Measurements from ENCODE around the gene NOCT. TPM values are rescaled to one million over a fixed set of nuclear protein-coding genes. Genes with fewer than 3 reads are reported as not detected.
"Not testable (repeated sequence)": the region's sequence is repeated elsewhere in the genome, so short reads cannot be mapped to it uniquely, and the experiment has no call there.

Gene NOCT
- total RNA-seq, 2 experiments from 2014 or later: 9.3 to 10.4 TPM

DNA sequence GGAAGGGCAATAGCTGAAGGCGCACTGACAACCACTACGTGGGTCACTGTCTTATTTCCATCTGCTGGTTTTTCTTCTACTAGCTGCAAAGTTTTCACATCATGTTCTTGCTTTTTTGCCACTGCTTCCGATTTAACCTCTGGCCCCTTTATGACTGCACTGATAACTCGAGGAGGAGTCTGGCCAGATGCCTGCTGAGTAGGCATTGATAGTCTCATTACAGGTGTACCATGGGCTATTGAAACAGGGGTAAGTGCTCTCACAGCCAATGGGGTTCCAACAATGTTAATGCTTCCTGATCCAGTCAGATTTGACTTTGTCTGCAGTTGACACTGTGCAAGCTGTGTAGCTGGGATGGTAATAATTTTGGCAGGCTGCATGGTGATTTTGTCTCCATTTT is 43.4 kb downstream of the NOCT start:
- CTCF ChIA-PET: interaction anchor here (0.7 to 1.0 kb wide), 3 partner anchors 22 to 372 kb away, joined by 4 to 6 read pairs (median 5); no protein-coding TSS in a partner anchor
- intact Hi-C loops (cut with micrococcal nuclease); H3K27ac Mint-ChIP-seq; DNase-seq; H3K4me1 Mint-ChIP-seq (ENCODE audit: low read depth); H3K27me3 Mint-ChIP-seq (ENCODE audit: low read depth); H3K9me3 Mint-ChIP-seq; H3K4me3 Mint-ChIP-seq: not testable (repeated sequence)
- H3K36me3 Mint-ChIP-seq (ENCODE audit: low read depth): peaks cover 33% of the 10 kb centered on the region

- H3K4me3 Mint-ChIP-seq: no peak overlapping the region
- H3K27me3 Mint-ChIP-seq (ENCODE audit: low read depth): no peaks in the 10 kb centered on the region
- H3K36me3 Mint-ChIP-seq (ENCODE audit: low read depth): peaks cover 27% of the 10 kb centered on the region
- CTCF ChIA-PET: no interaction called here
- intact Hi-C loops (cut with micrococcal nuclease): no loop called here
- H3K4me1 Mint-ChIP-seq (ENCODE audit: low read depth): peaks cover 10% of the 10 kb centered on the region
- no peak for DNase-seq
- H3K27ac Mint-ChIP-seq: peak overlapping the region; percentile 36
- no peaks in the 10 kb centered on the region for H3K9me3 Mint-ChIP-seq
Observed at GRCh38 chr4:139060591-139060990, 45.0 kb downstream of the NOCT start.

GRCh38 chr4:139076016-139076744 is 60.6 kb downstream of the NOCT start:
- no peak for DNase-seq
- Mint-ChIP-seq H3K27me3 (ENCODE audit: low read depth) (no peaks in the 10 kb centered on the region), H3K4me3 (no peak overlapping the region), H3K27ac (no peak overlapping the region), H3K9me3 (no peaks in the 10 kb centered on the region), H3K4me1 (ENCODE audit: low read depth) (peaks cover 43% of the 10 kb centered on the region), H3K36me3 (ENCODE audit: low read depth) (peaks cover 13% of the 10 kb centered on the region)
- CTCF ChIA-PET: no interaction called here
- intact Hi-C loops (cut with micrococcal nuclease): no loop called here

- Mint-ChIP-seq H3K27me3 (ENCODE audit: low read depth) (no peaks in the 10 kb centered on the region), H3K27ac (no peak overlapping the region), H3K9me3 (no peaks in the 10 kb centered on the region), H3K4me3 (no peak overlapping the region), H3K4me1 (ENCODE audit: low read depth) (peaks cover 55% of the 10 kb centered on the region), H3K36me3 (ENCODE audit: low read depth) (peaks cover 10% of the 10 kb centered on the region)
- DNase-seq: no peak
- intact Hi-C loops (cut with micrococcal nuclease): no loop called here
- CTCF ChIA-PET: interaction anchor here (0.6 to 4.8 kb wide), 2 partner anchors 25 to 47 kb away, joined by 6 to 28 read pairs; no protein-coding TSS in a partner anchor
Observed at GRCh38 chr4:139077567-139078355, 62.2 kb downstream of the NOCT start.

DNA sequence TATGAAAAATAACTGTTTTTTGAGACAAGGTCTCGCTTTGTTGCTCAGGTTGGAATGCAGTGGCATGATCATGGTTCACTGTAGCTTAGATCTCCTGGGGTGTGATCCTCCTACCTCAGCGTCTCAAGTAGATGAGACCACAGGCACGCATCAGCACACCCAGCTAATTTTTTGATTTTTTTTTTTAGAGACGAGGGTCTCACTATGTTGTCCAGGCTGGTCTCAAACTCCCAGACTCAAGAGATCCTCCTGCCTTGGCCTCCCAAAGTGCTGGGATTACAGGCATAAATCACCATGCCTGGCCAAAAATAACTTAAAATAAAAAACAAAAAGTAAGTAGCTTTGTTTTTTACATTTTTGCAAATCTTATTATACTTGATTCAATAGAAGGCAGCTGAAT is 63.3 kb downstream of the NOCT start:
- peaks cover 14% of the 10 kb centered on the region for H3K36me3 Mint-ChIP-seq (ENCODE audit: low read depth)
- no peaks in the 10 kb centered on the region for H3K9me3 Mint-ChIP-seq
- intact Hi-C loops (cut with micrococcal nuclease): no loop called here
- H3K4me1 Mint-ChIP-seq (ENCODE audit: low read depth): peaks cover 52% of the 10 kb centered on the region
- DNase-seq: no peak
- no peak overlapping the region for H3K27ac Mint-ChIP-seq
- CTCF ChIA-PET: interaction anchor here (0.6 to 4.8 kb wide), 4 partner anchors 26 to 217 kb away, joined by 3 to 28 read pairs (median 3); no protein-coding TSS in a partner anchor
- no peaks in the 10 kb centered on the region for H3K27me3 Mint-ChIP-seq (ENCODE audit: low read depth)
- no peak overlapping the region for H3K4me3 Mint-ChIP-seq

- H3K36me3 Mint-ChIP-seq (ENCODE audit: low read depth): peaks cover 16% of the 10 kb centered on the region
- intact Hi-C loops (cut with micrococcal nuclease): loop anchor here (1.0 to 5.0 kb wide), 11 partner anchors 53 to 1439 kb away; partner anchors contain the start of genes ELMOD2, NAA15, NOCT and SLC7A11
- H3K4me3 Mint-ChIP-seq: peak overlapping the region; percentile 99
- peaks cover 33% of the 10 kb centered on the region for H3K4me1 Mint-ChIP-seq (ENCODE audit: low read depth)
- CTCF ChIA-PET: no interaction called here
- no peaks in the 10 kb centered on the region for H3K9me3 Mint-ChIP-seq
- DNase-seq: peak; percentile 98
- H3K27me3 Mint-ChIP-seq (ENCODE audit: low read depth): no peaks in the 10 kb centered on the region
- H3K27ac Mint-ChIP-seq: peak overlapping the region; percentile 99
Observed at GRCh38 chr4:139082750-139083606, 67.4 kb downstream of the NOCT start.

- peak; percentile 70 for DNase-seq
- CTCF ChIA-PET: no interaction called here
- intact Hi-C loops (cut with micrococcal nuclease): loop anchor here (1.0 to 5.0 kb wide), 11 partner anchors 53 to 1439 kb away; partner anchors contain the start of genes ELMOD2, NAA15, NOCT and SLC7A11
- H3K4me3 Mint-ChIP-seq: peak overlapping the region; percentile 99
- no peaks in the 10 kb centered on the region for H3K9me3 Mint-ChIP-seq
- H3K27me3 Mint-ChIP-seq (ENCODE audit: low read depth): no peaks in the 10 kb centered on the region
- H3K36me3 Mint-ChIP-seq (ENCODE audit: low read depth): peaks cover 16% of the 10 kb centered on the region
- H3K4me1 Mint-ChIP-seq (ENCODE audit: low read depth): peaks cover 30% of the 10 kb centered on the region
- H3K27ac Mint-ChIP-seq: peak overlapping the region; percentile 99
Observed at GRCh38 chr4:139083607-139083955, 68.0 kb downstream of the NOCT start.

DNA sequence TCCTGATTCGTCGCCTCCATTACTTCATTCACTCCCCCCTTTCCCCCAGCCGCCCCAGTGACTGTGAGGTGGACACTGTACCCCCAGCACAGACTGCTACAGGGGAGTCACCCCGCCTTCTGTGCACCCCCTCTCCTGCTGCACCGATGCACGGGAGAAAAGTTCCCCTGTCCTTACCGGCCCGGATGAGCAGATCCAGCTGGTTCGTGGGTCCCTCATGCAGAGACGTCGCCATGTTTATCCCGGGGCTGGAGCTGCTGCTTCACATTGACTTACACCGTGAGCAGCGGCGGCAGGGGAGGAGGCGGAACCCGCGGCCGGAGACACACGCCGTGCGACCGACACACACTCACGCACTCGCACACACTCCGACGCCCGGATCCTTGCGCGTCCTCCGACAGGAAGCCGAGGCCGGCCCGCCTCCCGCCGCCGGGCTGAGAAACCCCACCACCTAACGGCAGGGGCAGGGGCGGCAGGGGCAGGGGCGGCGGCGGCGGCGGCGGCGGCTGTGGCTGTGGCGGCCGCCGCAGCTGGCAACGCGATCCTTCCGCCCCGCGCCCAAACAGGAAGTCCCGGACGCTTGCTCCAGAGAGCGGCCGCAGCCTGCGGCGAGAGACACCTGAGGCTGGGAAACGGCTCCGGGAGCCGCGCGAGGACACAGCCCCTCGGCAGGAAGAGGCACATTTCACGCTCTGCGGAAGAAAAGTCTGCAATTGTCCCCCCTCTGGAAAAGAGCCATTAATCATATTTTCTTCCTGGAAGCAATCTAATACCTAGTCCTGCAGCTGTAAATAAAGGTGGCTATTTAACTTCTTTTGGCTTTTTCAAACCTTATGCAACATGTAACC is 68.6 kb downstream of the NOCT start:
- Mint-ChIP-seq H3K4me3 (peak overlapping the region; percentile 99), H3K9me3 (no peaks in the 10 kb centered on the region), H3K4me1 (ENCODE audit: low read depth) (peaks cover 30% of the 10 kb centered on the region), H3K27me3 (ENCODE audit: low read depth) (no peaks in the 10 kb centered on the region), H3K36me3 (ENCODE audit: low read depth) (peaks cover 16% of the 10 kb centered on the region), H3K27ac (peak overlapping the region; percentile 99)
- intact Hi-C loops (cut with micrococcal nuclease): loop anchor here (1.0 to 5.0 kb wide), 12 partner anchors 54 to 1438 kb away; partner anchors contain the start of genes ELMOD2, NAA15, NOCT and SETD7
- peak; percentile 90 for DNase-seq
- CTCF ChIA-PET: no interaction called here

DNA sequence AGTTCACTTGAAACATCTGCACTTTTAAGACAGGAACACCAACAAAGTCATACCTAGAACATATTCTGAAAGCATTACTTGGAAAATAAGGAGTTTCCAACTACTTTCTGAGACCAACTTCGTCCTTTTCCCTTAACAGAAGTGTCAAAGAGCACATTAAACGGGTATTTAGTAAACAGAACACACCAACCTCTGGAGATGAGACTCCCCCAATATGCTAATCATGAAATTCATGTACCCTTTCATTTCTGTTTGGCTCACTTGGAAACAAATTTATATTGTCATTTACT is 69.2 kb downstream of the NOCT start:
- CTCF ChIA-PET: interaction anchor here (2.1 kb wide), 1 partner anchor 54 kb away, joined by 10 read pairs; no protein-coding TSS in a partner anchor
- H3K4me1 Mint-ChIP-seq (ENCODE audit: low read depth): peaks cover 25% of the 10 kb centered on the region
- DNase-seq: no peak
- H3K9me3 Mint-ChIP-seq: no peaks in the 10 kb centered on the region
- peak overlapping the region; percentile 87 for H3K27ac Mint-ChIP-seq
- intact Hi-C loops (cut with micrococcal nuclease): loop anchor here (1.0 to 5.0 kb wide), 5 partner anchors 472 to 1438 kb away; partner anchors contain the start of genes ELMOD2, SETD7 and SLC7A11
- H3K36me3 Mint-ChIP-seq (ENCODE audit: low read depth): peaks cover 14% of the 10 kb centered on the region
- peak overlapping the region; percentile 99 for H3K4me3 Mint-ChIP-seq
- no peaks in the 10 kb centered on the region for H3K27me3 Mint-ChIP-seq (ENCODE audit: low read depth)

GRCh38 chr4:139085141-139085540 is 69.6 kb downstream of the NOCT start:
- CTCF ChIA-PET: interaction anchor here (1.0 to 2.1 kb wide), 2 partner anchors 11 to 55 kb away, joined by 3 to 10 read pairs; no protein-coding TSS in a partner anchor
- Mint-ChIP-seq H3K27me3 (ENCODE audit: low read depth) (no peaks in the 10 kb centered on the region), H3K27ac (peak overlapping the region; percentile 87), H3K4me1 (ENCODE audit: low read depth) (peaks cover 22% of the 10 kb centered on the region), H3K9me3 (no peaks in the 10 kb centered on the region), H3K4me3 (peak overlapping the region; percentile 99), H3K36me3 (ENCODE audit: low read depth) (peaks cover 11% of the 10 kb centered on the region)
- intact Hi-C loops (cut with micrococcal nuclease): no loop called here
- DNase-seq: no peak

GRCh38 chr4:139092271-139092670 is 76.7 kb downstream of the NOCT start:
- no peaks in the 10 kb centered on the region for H3K4me1 Mint-ChIP-seq (ENCODE audit: low read depth)
- H3K36me3 Mint-ChIP-seq (ENCODE audit: low read depth): no peaks in the 10 kb centered on the region
- H3K4me3 Mint-ChIP-seq: no peak overlapping the region
- no peaks in the 10 kb centered on the region for H3K9me3 Mint-ChIP-seq
- intact Hi-C loops (cut with micrococcal nuclease): no loop called here
- no peaks in the 10 kb centered on the region for H3K27me3 Mint-ChIP-seq (ENCODE audit: low read depth)
- DNase-seq: no peak
- CTCF ChIA-PET: no interaction called here
- H3K27ac Mint-ChIP-seq: no peak overlapping the region
